Fibroblast of mammary gland (primary cell): ENCODE data around the gene GLYR1.

Experiments used
- DNase-seq: peaks from one replicate; pipeline ENCODE4 v3.0.0-alpha.2; 2010; ENCODE audit warnings: low read depth
- H3K4me3 ChIP-seq: 2 replicates; pipeline ENCODE4 v1.5.1; 2011; ENCODE audit warnings: low read depth, mild to moderate bottlenecking, low read length, moderate library complexity; ENCODE audit not compliant: control insufficient read depth
- TF ChIP-seq, protein P1 (sequence below): conservative IDR thresholded peaks from 2 replicates; pipeline ENCODE4 v1.5.1; 2011; ENCODE audit warnings: low read depth, low read length, inconsistent platforms; ENCODE audit not compliant: control insufficient read depth, insufficient read depth

The GLYR1 gene

DNA sequence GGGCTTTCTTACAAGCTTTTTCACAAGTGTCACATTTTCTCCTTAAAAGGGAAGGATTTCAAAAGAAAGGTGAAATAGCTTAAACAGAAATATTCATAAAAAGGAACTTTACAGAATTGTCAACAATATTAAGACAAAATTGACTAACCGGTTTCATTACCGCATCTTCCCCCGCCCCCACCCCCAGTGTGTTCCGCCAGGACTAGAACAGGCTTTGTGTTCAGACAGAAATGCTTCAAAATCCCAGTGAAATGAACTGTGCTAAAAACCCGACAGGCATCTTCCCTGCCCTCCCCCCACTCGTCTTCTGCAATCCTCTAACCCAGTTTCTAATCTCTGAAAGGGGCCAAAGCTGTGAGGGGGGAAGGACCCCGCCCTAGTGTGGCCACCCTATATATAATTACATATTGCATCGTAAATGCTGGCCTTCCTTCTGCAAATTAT is 43.7 kb downstream of the GLYR1 start:
- TF ChIP-seq, protein P1, sequence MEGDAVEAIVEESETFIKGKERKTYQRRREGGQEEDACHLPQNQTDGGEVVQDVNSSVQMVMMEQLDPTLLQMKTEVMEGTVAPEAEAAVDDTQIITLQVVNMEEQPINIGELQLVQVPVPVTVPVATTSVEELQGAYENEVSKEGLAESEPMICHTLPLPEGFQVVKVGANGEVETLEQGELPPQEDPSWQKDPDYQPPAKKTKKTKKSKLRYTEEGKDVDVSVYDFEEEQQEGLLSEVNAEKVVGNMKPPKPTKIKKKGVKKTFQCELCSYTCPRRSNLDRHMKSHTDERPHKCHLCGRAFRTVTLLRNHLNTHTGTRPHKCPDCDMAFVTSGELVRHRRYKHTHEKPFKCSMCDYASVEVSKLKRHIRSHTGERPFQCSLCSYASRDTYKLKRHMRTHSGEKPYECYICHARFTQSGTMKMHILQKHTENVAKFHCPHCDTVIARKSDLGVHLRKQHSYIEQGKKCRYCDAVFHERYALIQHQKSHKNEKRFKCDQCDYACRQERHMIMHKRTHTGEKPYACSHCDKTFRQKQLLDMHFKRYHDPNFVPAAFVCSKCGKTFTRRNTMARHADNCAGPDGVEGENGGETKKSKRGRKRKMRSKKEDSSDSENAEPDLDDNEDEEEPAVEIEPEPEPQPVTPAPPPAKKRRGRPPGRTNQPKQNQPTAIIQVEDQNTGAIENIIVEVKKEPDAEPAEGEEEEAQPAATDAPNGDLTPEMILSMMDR: no peak
- H3K4me3 ChIP-seq: peak overlapping the region; percentile 62
- DNase-seq: no peak

DNA sequence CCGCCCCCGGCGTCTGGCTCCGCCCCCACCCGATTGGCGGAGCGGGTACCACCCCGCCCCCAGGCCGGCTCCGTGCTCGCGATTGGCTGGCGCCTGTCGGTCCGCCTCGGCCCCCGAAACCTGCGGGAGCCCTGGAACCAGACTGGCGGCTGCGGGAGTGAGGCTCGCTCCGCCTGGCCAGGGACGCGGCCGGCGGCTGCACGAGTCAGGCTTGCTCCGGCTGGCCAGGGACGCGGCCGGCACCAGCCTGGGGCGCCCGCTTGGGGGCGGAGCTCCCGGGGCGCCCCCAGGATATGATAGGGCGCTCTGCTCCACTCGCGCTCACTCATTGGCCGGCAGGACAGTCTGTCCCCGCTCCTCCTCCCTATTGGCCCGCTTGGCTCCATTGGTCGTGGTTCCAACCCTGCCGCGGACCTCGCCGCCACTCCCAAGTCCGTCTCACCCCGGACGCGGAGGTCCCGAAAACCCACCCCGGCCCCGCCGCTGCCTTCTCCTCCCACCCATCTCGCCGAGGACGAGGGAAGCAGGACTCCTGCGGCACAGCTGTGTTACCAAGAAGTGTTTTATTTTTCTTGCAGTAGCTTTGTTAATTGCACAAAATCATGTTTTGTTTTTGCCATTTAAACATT is 44.3 kb downstream of the GLYR1 start:
- TF ChIP-seq, protein P1: no peak
- peak; percentile 87 for DNase-seq
- H3K4me3 ChIP-seq: peak overlapping the region; percentile 62

DNA sequence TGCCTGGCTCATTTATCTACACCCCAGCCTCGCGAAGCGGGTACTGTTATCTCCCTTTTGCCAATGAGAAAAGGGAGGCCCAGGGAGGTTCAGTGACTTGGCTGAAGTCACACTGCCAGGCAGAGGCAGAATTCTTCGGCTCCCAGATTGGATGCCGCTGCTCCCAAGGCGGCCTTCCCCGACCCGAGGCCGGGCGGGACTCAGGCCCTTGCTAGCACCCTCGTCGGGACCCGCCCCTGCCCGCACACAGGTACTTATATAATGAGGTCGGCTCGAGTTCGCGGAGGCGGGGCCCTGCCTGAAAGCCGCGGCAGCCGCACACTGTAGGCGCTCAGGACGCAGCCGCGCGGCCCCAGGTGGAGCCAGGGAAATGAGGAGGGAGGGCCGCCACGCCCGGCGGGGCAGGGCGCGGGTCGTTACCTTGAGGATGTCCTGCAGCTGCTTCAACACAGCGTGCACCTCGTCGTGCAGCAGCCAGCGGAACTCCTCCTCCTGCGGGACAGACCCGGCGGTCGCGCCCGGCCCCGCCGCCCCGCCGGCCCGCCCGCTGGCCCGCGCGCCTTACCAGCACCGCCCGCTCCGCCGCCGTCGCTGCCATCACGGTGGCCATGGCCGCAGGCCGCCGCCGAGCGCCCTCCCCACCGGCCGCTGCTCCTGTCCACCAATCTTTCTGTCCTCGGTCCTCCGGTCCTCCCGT is 45.0 kb downstream of the GLYR1 start, which contains the start of gene ROGDI:
Gene ROGDI, minus strand, starts transcription at position 672 of the 697 bp plus-strand sequence. Its CDS starts 62 bp downstream, at position 610.
- peak within 1 kb of the TSS; percentile 62 for H3K4me3 ChIP-seq
- TF ChIP-seq, protein P1: no peak
- DNase-seq: no peak

DNA sequence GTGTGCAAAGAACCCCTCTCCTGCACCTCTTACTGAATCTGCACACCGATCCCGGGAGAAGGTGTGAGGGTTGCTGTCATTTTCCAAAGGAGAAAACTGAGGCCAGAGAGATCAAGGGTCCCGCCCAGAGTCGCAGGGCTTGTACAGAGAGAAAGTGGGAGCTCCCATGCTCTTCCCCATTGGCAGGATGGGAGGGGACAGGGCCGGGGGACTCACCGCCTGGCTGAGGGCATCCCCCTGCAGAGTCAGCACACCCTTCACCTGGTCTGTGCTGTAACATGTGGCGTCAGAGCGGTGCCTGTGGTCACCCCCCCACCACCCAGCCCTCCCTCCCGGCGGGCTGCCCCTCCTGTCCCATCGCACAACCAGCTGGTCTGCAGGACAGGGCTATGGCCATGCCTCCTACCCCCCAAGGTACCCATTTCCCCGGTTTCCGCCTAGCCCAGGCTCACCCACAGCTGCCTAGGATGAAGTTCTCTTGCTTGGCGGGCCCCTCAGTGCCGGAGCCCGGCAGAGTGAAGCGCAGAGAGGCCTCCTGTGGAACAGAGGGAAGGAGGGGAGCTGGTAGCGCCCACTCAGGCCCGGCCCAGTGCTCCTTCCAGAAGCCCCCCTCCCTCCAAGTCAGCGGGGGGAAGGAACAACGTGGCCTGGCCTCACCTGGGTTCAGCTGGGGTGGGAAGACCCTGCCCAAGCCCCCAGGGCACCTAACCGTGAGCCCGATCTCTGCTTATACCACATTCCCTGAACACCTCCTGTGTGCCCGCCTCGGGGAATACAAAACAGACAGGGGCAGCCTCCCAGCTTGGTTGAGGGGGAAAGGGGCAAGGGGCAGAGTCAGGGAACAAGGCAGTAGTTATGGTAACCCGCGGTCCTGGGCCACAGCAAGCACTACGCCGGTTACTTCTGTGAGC is 45.8 kb downstream of the GLYR1 start:
- TF ChIP-seq, protein P1: no peak
- peak overlapping the region; percentile 62 for H3K4me3 ChIP-seq
- DNase-seq: no peak

DNA sequence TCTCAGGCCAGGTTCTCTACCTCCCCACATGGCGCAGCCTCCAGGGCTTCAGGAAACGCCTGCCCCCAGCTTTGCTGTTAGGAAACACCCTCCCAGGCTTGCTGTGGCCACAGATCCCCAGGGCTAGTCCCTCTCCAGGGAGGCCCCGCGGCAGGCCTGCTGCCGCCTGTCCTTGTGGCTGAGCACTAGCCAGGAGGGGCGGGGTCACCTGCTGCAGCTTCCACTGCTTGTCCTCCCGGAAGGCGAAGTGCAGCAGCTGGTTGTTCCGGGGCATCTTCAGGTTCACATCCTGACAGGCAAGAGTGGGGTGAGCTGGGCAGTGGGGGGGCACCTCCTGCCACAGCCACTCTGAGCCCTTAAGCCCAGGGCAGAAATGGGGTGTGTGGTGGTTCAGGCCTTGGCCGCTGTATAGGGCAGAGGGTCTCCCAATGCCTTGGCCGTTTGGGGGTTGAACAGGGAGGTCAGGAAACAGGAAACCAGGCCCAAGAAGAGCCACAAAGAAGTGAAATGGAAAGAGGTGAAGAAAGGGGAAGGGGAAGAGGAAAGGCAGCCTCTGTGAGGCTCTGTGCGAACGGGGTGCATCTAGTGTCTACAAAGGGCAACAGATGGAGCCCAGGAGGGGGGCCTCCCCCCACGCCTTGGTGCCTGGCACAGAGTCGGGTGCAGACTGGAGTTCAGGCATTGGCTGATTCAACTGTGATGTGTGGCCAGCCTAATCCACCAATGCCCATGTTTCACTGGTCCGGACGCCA is 46.6 kb downstream of the GLYR1 start:
- no peak overlapping the region for H3K4me3 ChIP-seq
- TF ChIP-seq, protein P1: no peak

More for the DNA sequence above, 46.6 kb downstream of the GLYR1 start:
- no peak for DNase-seq
